H9 (cell line): Measurements from ENCODE around the gene APOL5. TPM values are rescaled to one million over a fixed set of nuclear protein-coding genes. Genes with fewer than 3 reads are reported as not detected.

Experiments used
- DNase-seq: peaks from one replicate; pipeline ENCODE4 v3.0.0-alpha.2; 2017
- H2AFZ ChIP-seq: one replicate; pipeline ENCODE4 v1.6.1; 2013; ENCODE audit warnings: mild to moderate bottlenecking, low read length, control low read depth, moderate library complexity
- H2AK5ac ChIP-seq: 2 replicates; pipeline ENCODE4 v1.6.1; 2013; ENCODE audit warnings: low read length, control low read depth, mixed read lengths; ENCODE audit not compliant: insufficient read length
- H2BK120ac ChIP-seq: one replicate; pipeline ENCODE4 v1.6.1; 2013; ENCODE audit warnings: low read depth, mild to moderate bottlenecking, low read length, control low read depth, inconsistent platforms; ENCODE audit not compliant: poor library complexity, severe bottlenecking
- H2BK12ac ChIP-seq: 2 replicates; pipeline ENCODE4 v1.6.1; 2013; ENCODE audit warnings: low read length, control low read depth, mixed read lengths, low read depth; ENCODE audit not compliant: insufficient read length
- H2BK15ac ChIP-seq: 2 replicates; pipeline ENCODE4 v1.6.1; 2013; ENCODE audit warnings: low read depth, low read length, control low read depth
- H2BK20ac ChIP-seq: one replicate; pipeline ENCODE4 v1.6.1; 2013; ENCODE audit warnings: low read depth, mild to moderate bottlenecking, low read length, control low read depth, inconsistent platforms; ENCODE audit not compliant: poor library complexity, severe bottlenecking
- H2BK5ac ChIP-seq: 2 replicates; pipeline ENCODE4 v1.6.1; 2013; ENCODE audit warnings: low read length, control low read depth, mixed read lengths; ENCODE audit not compliant: insufficient read length
- H3K14ac ChIP-seq: 2 replicates; pipeline ENCODE4 v1.6.1; 2013; ENCODE audit warnings: low read length, control low read depth; ENCODE audit not compliant: insufficient read depth
- H3K18ac ChIP-seq: 2 replicates; pipeline ENCODE4 v1.6.1; 2013; ENCODE audit warnings: low read depth, mild to moderate bottlenecking, mixed read lengths, low read length, control low read depth; ENCODE audit not compliant: insufficient read length
- H3K23ac ChIP-seq: 2 replicates; pipeline ENCODE4 v1.6.1; 2013; ENCODE audit warnings: low read length, control low read depth, mixed read lengths, low read depth; ENCODE audit not compliant: insufficient read length
- H3K23me2 ChIP-seq: 2 replicates; pipeline ENCODE4 v1.6.1; 2013; ENCODE audit warnings: low read depth, mild to moderate bottlenecking, mixed read lengths, low read length, control low read depth; ENCODE audit not compliant: insufficient read length, poor library complexity, severe bottlenecking
- H3K27ac ChIP-seq: 2 replicates; pipeline ENCODE4 v1.5.1; 2013; ENCODE audit warnings: low read length, control low read depth, mixed read lengths, low read depth; ENCODE audit not compliant: insufficient read length
- H3K27me3 ChIP-seq: 2 replicates; pipeline ENCODE4 v1.6.1; 2013; ENCODE audit warnings: low read length, control low read depth, inconsistent platforms; ENCODE audit not compliant: insufficient read depth
- H3K4ac ChIP-seq: 2 replicates; pipeline ENCODE4 v1.6.1; 2013; ENCODE audit warnings: low read depth, mild to moderate bottlenecking, control low read depth, inconsistent platforms, low read length, moderate library complexity
- H3K4me1 ChIP-seq: 2 replicates; pipeline ENCODE4 v1.6.1; 2013; ENCODE audit warnings: low read length, control low read depth, inconsistent platforms; ENCODE audit not compliant: insufficient read depth
- H3K4me2 ChIP-seq: 2 replicates; pipeline ENCODE4 v1.6.1; 2013; ENCODE audit warnings: low read length, control low read depth, mixed read lengths; ENCODE audit not compliant: insufficient read length, insufficient read depth
- H3K56ac ChIP-seq: 2 replicates; pipeline ENCODE4 v1.6.1; 2013; ENCODE audit warnings: low read depth, mild to moderate bottlenecking, mixed read lengths, low read length, control low read depth; ENCODE audit not compliant: insufficient read length
- H3K79me1 ChIP-seq: 2 replicates; pipeline ENCODE4 v1.6.1; 2013; ENCODE audit warnings: low read depth, mild to moderate bottlenecking, moderate library complexity, low read length, control low read depth, inconsistent platforms; ENCODE audit not compliant: insufficient read depth, poor library complexity, severe bottlenecking
- H3K79me2 ChIP-seq: 2 replicates; pipeline ENCODE4 v1.6.1; 2013; ENCODE audit warnings: low read length, control low read depth, inconsistent platforms; ENCODE audit not compliant: insufficient read depth
- H3K9ac ChIP-seq: 2 replicates; pipeline ENCODE4 v1.6.1; 2013; ENCODE audit warnings: low read length, control low read depth, mixed read lengths; ENCODE audit not compliant: insufficient read length; ENCODE audit errors: extremely low read depth
- H3K9me3 ChIP-seq: one replicate; pipeline ENCODE4 v1.6.1; 2013; ENCODE audit warnings: low read depth, low read length, inconsistent platforms; ENCODE audit not compliant: control insufficient read depth
- H3T11ph ChIP-seq: one replicate; pipeline ENCODE4 v1.6.1; 2013; ENCODE audit warnings: mild to moderate bottlenecking, low read length, control low read depth, inconsistent platforms
- H4K20me1 ChIP-seq: one replicate; pipeline ENCODE4 v1.6.1; 2013; ENCODE audit not compliant: control insufficient read depth, insufficient read length, insufficient read depth
- H4K5ac ChIP-seq: 2 replicates; pipeline ENCODE4 v1.6.1; 2013; ENCODE audit warnings: low read depth, mild to moderate bottlenecking, mixed read lengths, low read length, control low read depth; ENCODE audit not compliant: insufficient read length
- H4K8ac ChIP-seq: replicated peaks from 2 replicates; pipeline ENCODE4 v1.6.1; 2013; ENCODE audit warnings: low read length, control low read depth, mixed read lengths, low read depth; ENCODE audit not compliant: insufficient read length
- H4K91ac ChIP-seq: 2 replicates; pipeline ENCODE4 v1.6.1; 2013; ENCODE audit warnings: low read depth, mild to moderate bottlenecking, moderate library complexity, mixed read lengths, low read length, control low read depth; ENCODE audit not compliant: insufficient read length
- H3K27ac Mint-ChIP-seq, 3 experiments: 2 replicates in 2 of 3; 3 replicates in 1 of 3; pipeline ENCODE4 v1.8.0; 2020 to 2021; ENCODE audit warnings: mixed read lengths in 3 of 3, mild to moderate bottlenecking in 1 of 3, moderate library complexity in 1 of 3
- H3K27me3 Mint-ChIP-seq: 2 replicates; pipeline ENCODE4 v1.8.0; 2021; ENCODE audit warnings: low read depth, mild to moderate bottlenecking, moderate library complexity, mixed read lengths
- H3K36me3 Mint-ChIP-seq, 3 experiments: 2 replicates in 2 of 3; 3 replicates in 1 of 3; pipeline ENCODE4 v1.8.0; 2020 to 2021; ENCODE audit warnings: low read depth in 3 of 3, mixed read lengths in 3 of 3; ENCODE audit not compliant: insufficient read depth in 1 of 3
- H3K4me1 Mint-ChIP-seq, 2 experiments: 2 replicates each; pipeline ENCODE4 v1.8.0; 2020; ENCODE audit warnings: mixed read lengths in 2 of 2
- H3K4me3 Mint-ChIP-seq, 2 experiments: 2 replicates in 1 of 2; 3 replicates in 1 of 2; pipeline ENCODE4 v1.8.0; 2020 to 2021; ENCODE audit warnings: mild to moderate bottlenecking in 2 of 2, mixed read lengths in 2 of 2, moderate library complexity in 1 of 2
- H3K9me3 Mint-ChIP-seq, 2 experiments: 2 replicates in 1 of 2; 3 replicates in 1 of 2; pipeline ENCODE4 v1.8.0; 2020; ENCODE audit warnings: mild to moderate bottlenecking in 2 of 2, mixed read lengths in 2 of 2, moderate library complexity in 1 of 2
- CTCF ChIP-seq: fragments of 200-600 bp; sonication (generic); conservative IDR thresholded peaks from 3 replicates; pipeline ENCODE4 v1.8.0; 2021; ENCODE audit warnings: antibody characterized with exemption, mild to moderate bottlenecking
- WGBS: extraction: QIAGEN DNeasy Blood & Tissue Kit; methylation state at CpG from one replicate; pipeline ENCODE4 v1.1.7; 2013; ENCODE audit warnings: missing lambda C conversion rate, low lambda C conversion rate, mixed read lengths; ENCODE audit not compliant: insufficient read length; ENCODE audit errors: extremely low coverage; 5-methylcytosine and 5-hydroxymethylcytosine counted together
- total RNA-seq: library from RNA; stranded (reverse); gene quantifications from 2 replicates; pipeline ENCODE4 v1.2.1, GENCODE V29; 2021

APOL5 gene
- total RNA-seq, 1 experiment from 2014 or later = not detected

- Histone ChIP-seq H3K4me1 (no peaks in the 10 kb centered on the region; the same call in 1 of the 2 replicates), H2BK20ac (no peak overlapping the region), H3K27me3 (no peaks in the 10 kb centered on the region), H3K4ac (no peak overlapping the region), H2BK15ac (no peak overlapping the region), H2BK12ac (no peak overlapping the region), H4K8ac (no peak overlapping the region), H3K79me1 (no peaks in the 10 kb centered on the region), H3K23me2 (no peaks in the 10 kb centered on the region), H3K4me2 (no peak overlapping the region), H4K5ac (no peak overlapping the region), H3K23ac (no peak overlapping the region), H3K27ac (no peak overlapping the region), H2AFZ (no peak overlapping the region), H4K91ac (no peak overlapping the region), H3T11ph (no peak overlapping the region), H2BK5ac (no peak overlapping the region), H3K56ac (no peak overlapping the region), H3K18ac (no peak overlapping the region), H3K79me2 (no peaks in the 10 kb centered on the region), H3K14ac (no peak overlapping the region), H2BK120ac (no peak overlapping the region), H2AK5ac (no peak overlapping the region), H3K9ac (no peak overlapping the region), H3K9me3 (no peaks in the 10 kb centered on the region), H4K20me1 (no peaks in the 10 kb centered on the region)
- peaks cover 1 to 14% (median 7%) of the 10 kb centered on the region in 3 experiments; a peak in 2 of 7 replicates for H3K36me3 Mint-ChIP-seq
- H3K9me3 Mint-ChIP-seq = no peaks in the 10 kb centered on the region
- no peak overlapping the region for H3K4me3 Mint-ChIP-seq
- H3K4me1 Mint-ChIP-seq = peaks cover 13 to 15% of the 10 kb centered on the region in 2 experiments
- no peak for DNase-seq
- no peak for TF ChIP-seq CTCF
- no peaks in the 10 kb centered on the region for H3K27me3 Mint-ChIP-seq
- peak overlapping the region; percentile 24 to 86 (median 49); a peak in 6 of 7 replicates for H3K27ac Mint-ChIP-seq
- WGBS = no CpG with 5 or more reads among the region's 10 CpGs
Observed at GRCh38 chr22:35766654-35767580, 49.2 kb downstream of the APOL5 start.
